AG10803 (cell line): Measurements from ENCODE around the gene KRTAP10-9.

Experiments used
- DNase-seq: peaks from one replicate; pipeline ENCODE4 v3.0.0; 2010; ENCODE audit warnings: low read depth
- H3K4me3 ChIP-seq: 2 replicates; pipeline ENCODE4 v1.5.1; 2011; ENCODE audit warnings: mild to moderate bottlenecking, low read length, control low read depth
- CTCF ChIP-seq: conservative IDR thresholded peaks from 2 replicates; pipeline ENCODE4 v1.5.1; 2011; ENCODE audit warnings: mild to moderate bottlenecking, low read length, control low read depth, inconsistent platforms

The KRTAP10-9 gene

GRCh38 chr21:44592446-44593311 lies 34.2 kb upstream of the KRTAP10-9 start, which contains the start of gene KRTAP10-6:
KRTAP10-6 (minus strand) TSS chr21:44592505; CDS start chr21:44592484, 21 bp downstream.
- no peak for TF ChIP-seq CTCF
- no peak for DNase-seq
- no peak within 1 kb of the TSS for H3K4me3 ChIP-seq

DNA sequence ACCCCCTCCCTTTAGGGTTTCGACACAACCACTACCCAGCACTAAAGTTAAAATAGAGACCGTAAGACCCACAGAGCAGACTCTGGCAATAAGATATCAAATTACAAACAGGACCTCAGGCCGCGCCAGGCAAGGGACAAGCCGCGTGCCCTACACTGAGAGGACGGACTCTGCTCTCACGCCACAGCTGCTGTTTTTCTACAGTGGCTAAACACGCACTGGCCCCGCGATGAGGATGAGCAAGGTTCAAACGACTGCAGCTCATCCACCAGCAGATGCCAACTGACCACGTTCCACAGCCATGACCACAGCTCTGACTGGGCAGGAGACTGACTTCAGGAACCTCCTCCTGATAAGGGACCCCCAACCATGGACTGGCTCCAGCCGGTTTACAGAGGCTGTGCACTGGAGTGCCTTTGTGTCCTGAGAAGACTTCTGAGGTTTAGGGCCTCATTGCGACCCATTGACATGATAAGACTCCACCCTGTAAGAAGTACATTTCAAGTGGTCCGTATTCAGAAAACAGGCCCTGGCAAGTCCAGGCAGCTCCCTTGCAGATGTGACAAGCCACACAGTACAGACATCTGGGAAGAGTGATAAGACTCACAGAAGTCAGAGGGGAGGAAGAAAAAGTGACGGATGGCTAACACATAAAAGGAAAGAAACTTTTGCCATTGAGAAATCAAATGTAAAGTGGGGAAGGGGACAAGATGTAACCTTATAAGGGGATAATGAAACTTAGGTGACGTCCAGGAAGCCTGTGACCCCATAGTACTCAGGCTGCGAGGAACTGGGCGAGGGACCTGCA lies 33.1 kb upstream of the KRTAP10-9 start:
- no peak overlapping the region for H3K4me3 ChIP-seq
- peak; percentile 4 for DNase-seq
- no peak for TF ChIP-seq CTCF

DNA sequence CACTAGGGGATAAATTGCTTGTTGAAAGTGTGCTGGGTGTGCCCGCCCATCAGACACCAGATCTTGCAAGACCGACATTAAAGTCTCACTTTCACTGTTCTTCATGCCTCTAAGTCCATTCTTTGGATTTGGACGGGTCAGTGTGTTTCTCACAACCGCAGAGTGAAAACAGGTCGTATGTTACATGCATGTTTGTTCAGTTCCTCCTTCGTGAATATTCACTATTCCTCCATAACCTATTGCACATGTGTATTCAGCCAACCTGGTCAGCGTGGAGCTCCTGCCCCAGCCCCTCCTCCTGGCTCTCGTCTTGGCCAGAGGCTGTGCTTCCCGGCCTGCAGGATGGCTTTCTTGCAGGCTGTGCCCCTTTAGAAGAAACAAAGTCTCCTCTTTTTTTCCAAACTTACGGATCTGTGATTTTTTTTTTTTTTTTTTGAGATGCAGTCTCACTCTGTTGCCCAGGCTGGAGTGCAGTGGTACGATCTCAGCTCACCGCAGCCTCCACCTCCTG lies 32.4 kb upstream of the KRTAP10-9 start:
- TF ChIP-seq CTCF: no peak
- no peak overlapping the region for H3K4me3 ChIP-seq
- no peak for DNase-seq

- TF ChIP-seq CTCF: no peak
- DNase-seq: no peak
- H3K4me3 ChIP-seq: no peak overlapping the region
Observed at GRCh38 chr21:44595524-44595923, 31.4 kb upstream of the KRTAP10-9 start.

DNA sequence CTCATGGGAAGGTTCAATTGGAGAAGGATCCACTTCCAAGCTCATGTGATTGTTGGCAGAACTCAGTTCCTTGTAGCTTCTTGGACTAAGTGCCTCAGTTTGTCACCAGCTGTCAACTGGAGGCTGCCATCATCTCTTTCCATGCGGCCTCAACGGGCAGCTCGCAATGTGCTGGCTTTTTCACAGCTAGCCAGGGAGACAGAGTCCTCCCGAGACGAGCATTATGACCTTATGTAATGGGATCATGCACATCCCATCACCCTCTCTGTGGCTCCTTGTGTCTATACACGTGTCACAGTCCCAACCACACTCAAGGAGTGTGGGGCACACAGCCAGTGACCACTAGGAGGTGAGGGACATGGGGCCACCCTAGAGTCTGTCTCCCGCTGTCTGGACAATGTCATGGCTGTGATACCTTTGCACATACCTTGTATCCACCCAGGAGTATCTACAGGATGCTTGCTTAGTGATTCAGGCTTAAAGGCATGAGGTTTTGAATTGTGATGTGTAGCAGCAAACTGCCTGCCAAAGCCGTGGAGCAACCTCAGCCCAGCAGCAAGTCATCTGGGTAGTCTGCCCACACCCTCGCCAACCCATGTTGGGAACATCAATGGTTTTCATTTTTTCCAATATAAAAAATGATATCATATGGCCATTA lies 30.7 kb upstream of the KRTAP10-9 start:
- no peak for TF ChIP-seq CTCF
- H3K4me3 ChIP-seq: no peak overlapping the region
- DNase-seq: peak; percentile 23

DNA sequence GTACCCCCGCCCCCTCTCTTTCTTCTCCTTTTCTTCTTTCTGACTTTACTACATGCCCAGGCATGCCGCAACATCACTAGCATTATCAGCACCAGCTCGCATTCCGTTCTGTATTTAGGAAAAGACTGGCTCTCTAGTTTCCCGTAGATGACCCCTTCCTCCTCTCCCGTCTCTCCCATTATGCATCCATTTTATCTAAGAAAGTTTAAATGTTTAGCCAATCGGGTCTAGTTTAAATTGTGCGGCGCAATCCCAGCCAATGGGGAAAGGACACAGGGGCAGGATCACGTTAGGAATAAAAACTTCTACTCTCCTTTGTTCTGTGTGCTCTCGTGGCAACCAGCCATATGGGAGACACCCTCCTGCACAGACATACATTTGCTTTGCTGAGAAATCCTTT lies 28.8 kb upstream of the KRTAP10-9 start:
- no peak for TF ChIP-seq CTCF
- DNase-seq: no peak
- no peak overlapping the region for H3K4me3 ChIP-seq
